HepG2 (cell line): ENCODE results near the gene VPS18. TPM values are rescaled to one million over a fixed set of nuclear protein-coding genes. Genes with fewer than 3 reads are reported as not detected.

Source experiments
- ATF3 ChIP-seq: sonication (generic); formaldehyde crosslinking; IDR thresholded peaks from 2 replicates; pipeline ENCODE4 v1.4.0; 2020; ENCODE audit warnings: missing genetic modification reagents
- ELF4 ChIP-seq: sonication (generic); formaldehyde crosslinking; IDR thresholded peaks from 2 replicates; pipeline ENCODE4 v1.5.0; 2020; ENCODE audit warnings: missing genetic modification reagents, mild to moderate bottlenecking, moderate library complexity, borderline replicate concordance
- ERF ChIP-seq: IDR thresholded peaks from 2 replicates; pipeline ENCODE4 v1.6.1; 2018; ENCODE audit warnings: missing biosample characterization, missing genetic modification reagents
- ETV5 ChIP-seq: IDR thresholded peaks from 2 replicates; pipeline ENCODE4 v1.6.1; 2018; ENCODE audit warnings: missing biosample characterization, missing genetic modification reagents, inconsistent platforms, borderline replicate concordance
- ETV6 ChIP-seq: sonication (generic); formaldehyde crosslinking; conservative IDR thresholded peaks from 2 replicates; pipeline ENCODE4 v1.4.0; 2020; ENCODE audit warnings: missing genetic modification reagents
- FOXO1 ChIP-seq: sonication (generic); formaldehyde crosslinking; IDR thresholded peaks from 2 replicates; pipeline ENCODE4 v1.4.0; 2020; ENCODE audit warnings: missing genetic modification reagents
- FOXP4 ChIP-seq: sonication (generic); formaldehyde crosslinking; IDR thresholded peaks from 2 replicates; pipeline ENCODE4 v1.4.0; 2020; ENCODE audit warnings: missing genetic modification reagents
- JUNB ChIP-seq: sonication (generic); formaldehyde crosslinking; IDR thresholded peaks from 2 replicates; pipeline ENCODE4 v1.8.0; 2022; ENCODE audit warnings: missing genetic modification reagents, mild to moderate bottlenecking, borderline replicate concordance
- MTA1 ChIP-seq: sonication (generic); formaldehyde crosslinking; IDR thresholded peaks from 2 replicates; pipeline ENCODE4 v1.4.0; 2020; ENCODE audit warnings: missing genetic modification reagents, mild to moderate bottlenecking, borderline replicate concordance
- MYPOP ChIP-seq: sonication (generic); formaldehyde crosslinking; IDR thresholded peaks from 2 replicates; pipeline ENCODE4 v1.8.1; 2023; ENCODE audit warnings: mild to moderate bottlenecking, moderate library complexity, missing genetic modification reagents
- PAWR ChIP-seq: sonication (generic); formaldehyde crosslinking; IDR thresholded peaks from 2 replicates; pipeline ENCODE4 v1.4.0; 2020; ENCODE audit warnings: missing genetic modification reagents, mild to moderate bottlenecking, borderline replicate concordance
- PHF21A ChIP-seq: sonication (generic); formaldehyde crosslinking; IDR thresholded peaks from 2 replicates; pipeline ENCODE4 v1.5.0; 2020; ENCODE audit warnings: mild to moderate bottlenecking, missing genetic modification reagents
- PITX1 ChIP-seq: sonication (generic); formaldehyde crosslinking; IDR thresholded peaks from 2 replicates; pipeline ENCODE4 v1.5.1; 2020; ENCODE audit warnings: mild to moderate bottlenecking, missing genetic modification reagents
- RXRB ChIP-seq: IDR thresholded peaks from 2 replicates; pipeline ENCODE4 v1.6.1; 2016; ENCODE audit warnings: borderline replicate concordance, missing genetic modification reagents, missing compliant biosample characterization
- SMYD3 ChIP-seq: sonication (generic); formaldehyde crosslinking; IDR thresholded peaks from 2 replicates; pipeline ENCODE4 v1.8.1; 2023; ENCODE audit warnings: mild to moderate bottlenecking, missing genetic modification reagents
- TEAD3 ChIP-seq: optimal IDR thresholded peaks from 2 replicates; pipeline ENCODE3; 2016; ENCODE audit warnings: borderline replicate concordance
- ZMYM2 ChIP-seq: sonication (generic); formaldehyde crosslinking; IDR thresholded peaks from 2 replicates; pipeline ENCODE4 v1.8.0; 2022; ENCODE audit warnings: mild to moderate bottlenecking, missing genetic modification reagents
- ZNF143 ChIP-seq: sonication (generic); formaldehyde crosslinking; IDR thresholded peaks from 2 replicates; pipeline ENCODE4 v1.4.0; 2020; ENCODE audit warnings: missing genetic modification reagents
- ZNF253 ChIP-seq: sonication (generic); formaldehyde crosslinking; IDR thresholded peaks from 2 replicates; pipeline ENCODE4 v1.8.0; 2022; ENCODE audit warnings: mild to moderate bottlenecking, missing genetic modification reagents, borderline replicate concordance
- ZNF558 ChIP-seq: sonication (generic); formaldehyde crosslinking; IDR thresholded peaks from 2 replicates; pipeline ENCODE4 v1.9.0; 2022; ENCODE audit warnings: mild to moderate bottlenecking, missing genetic modification reagents, borderline replicate concordance
- ZNF563 ChIP-seq: sonication (generic); formaldehyde crosslinking; IDR thresholded peaks from 2 replicates; pipeline ENCODE4 v1.8.0; 2022; ENCODE audit warnings: mild to moderate bottlenecking, moderate library complexity, missing genetic modification reagents
- ZNF7 ChIP-seq: IDR thresholded peaks from 2 replicates; pipeline ENCODE4 v1.6.1; 2016; ENCODE audit warnings: missing biosample characterization, missing genetic modification reagents
- ZNF747 ChIP-seq: sonication (generic); formaldehyde crosslinking; IDR thresholded peaks from 2 replicates; pipeline ENCODE4 v1.8.1; 2023; ENCODE audit warnings: missing genetic modification reagents, mild to moderate bottlenecking, borderline replicate concordance
- polyA plus RNA-seq, 8 experiments: library from polyadenylated mRNA; depleted of rRNA in 3 of 8; stranded (reverse) in 7 of 8; unstranded in 1 of 8; fragments of >200 nt; fragmentation: Illumina TruSeq in 4 of 8; extraction: Trizol in 4 of 8; gene quantifications; 2 replicates each; pipeline versions ENCODE4 v1.2.1 to v1.2.3, GENCODE V29; 2011 to 2016; ENCODE audit warnings: low read depth in 4 of 8, missing spikeins in 1 of 8, mixed read lengths in 1 of 8; ENCODE audit not compliant: insufficient read depth in 1 of 8
- total RNA-seq, 5 experiments: library from RNA; depleted of rRNA; stranded (reverse); fragments of >200 nt; fragmentation: Illumina TruSeq; extraction: Trizol; gene quantifications; 2 replicates each; pipeline ENCODE4 v1.2.3, GENCODE V29; 2016; ENCODE audit warnings: low read depth in 1 of 5
- TF ChIP-seq, protein P1 (sequence below): sonication (generic); formaldehyde crosslinking; IDR thresholded peaks from 2 replicates; pipeline ENCODE4 v1.5.0; 2020; ENCODE audit warnings: missing genetic modification reagents, mild to moderate bottlenecking, borderline replicate concordance
- TF ChIP-seq, protein P2 (sequence below): sonication (generic); formaldehyde crosslinking; IDR thresholded peaks from 2 replicates; pipeline ENCODE4 v1.4.0; 2020; ENCODE audit warnings: missing genetic modification reagents; ENCODE audit errors: not compliant biosample characterization

Gene VPS18
- total and polyA plus RNA-seq, 2 of the 13 experiments (the other 11 are each of a cell fraction or from before 2014, with no cell fraction given), result 5.8 to 17.0 TPM

- TF ChIP-seq, protein P1, sequence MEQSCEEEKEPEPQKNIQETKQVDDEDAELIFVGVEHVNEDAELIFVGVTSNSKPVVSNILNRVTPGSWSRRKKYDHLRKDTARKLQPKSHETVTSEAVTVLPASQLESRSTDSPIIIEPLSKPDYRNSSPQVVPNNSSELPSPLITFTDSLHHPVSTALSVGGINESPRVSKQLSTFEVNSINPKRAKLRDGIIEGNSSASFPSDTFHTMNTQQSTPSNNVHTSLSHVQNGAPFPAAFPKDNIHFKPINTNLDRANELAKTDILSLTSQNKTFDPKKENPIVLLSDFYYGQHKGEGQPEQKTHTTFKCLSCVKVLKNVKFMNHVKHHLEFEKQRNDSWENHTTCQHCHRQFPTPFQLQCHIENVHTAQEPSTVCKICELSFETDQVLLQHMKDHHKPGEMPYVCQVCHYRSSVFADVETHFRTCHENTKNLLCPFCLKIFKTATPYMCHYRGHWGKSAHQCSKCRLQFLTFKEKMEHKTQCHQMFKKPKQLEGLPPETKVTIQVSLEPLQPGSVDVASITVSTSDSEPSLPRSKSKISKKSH, result no peak
- TF ChIP-seq PHF21A (CRISPR knock-in tag) (0 out of 2 replicates have a peak, but pooled peaks have one; percentile 43), ZMYM2 (CRISPR knock-in tag) (no peak), ZNF558 (CRISPR knock-in tag) (no peak), ETV6 (no peak), FOXO1 (CRISPR knock-in tag) (peak; percentile 41; the same call in 1 of the 2 replicates), SMYD3 (CRISPR knock-in tag) (no peak), ZNF563 (CRISPR knock-in tag) (no peak), MYPOP (no peak), JUNB (peak; percentile 95), PAWR (CRISPR knock-in tag) (no peak), ZNF7 (CRISPR knock-in tag) (no peak), RXRB (0 out of 2 replicates have a peak, but pooled peaks have one; percentile 23), ZNF253 (CRISPR knock-in tag) (0 out of 2 replicates have a peak, but pooled peaks have one; percentile 22), ELF4 (CRISPR knock-in tag) (no peak), ERF (CRISPR knock-in tag) (no peak), ETV5 (CRISPR knock-in tag) (peak; percentile 6; the same call in 1 of the 2 replicates), MTA1 (CRISPR knock-in tag) (0 out of 2 replicates have a peak, but pooled peaks have one; percentile 20), TEAD3 (CRISPR knock-in tag) (peak; percentile 97), FOXP4 (peak; percentile 51; the same call in 1 of the 2 replicates), PITX1 (CRISPR knock-in tag) (no peak), ZNF143 (no peak), ZNF747 (CRISPR knock-in tag) (no peak), ATF3 (CRISPR knock-in tag) (peak; percentile 95)
- TF ChIP-seq, protein P2, sequence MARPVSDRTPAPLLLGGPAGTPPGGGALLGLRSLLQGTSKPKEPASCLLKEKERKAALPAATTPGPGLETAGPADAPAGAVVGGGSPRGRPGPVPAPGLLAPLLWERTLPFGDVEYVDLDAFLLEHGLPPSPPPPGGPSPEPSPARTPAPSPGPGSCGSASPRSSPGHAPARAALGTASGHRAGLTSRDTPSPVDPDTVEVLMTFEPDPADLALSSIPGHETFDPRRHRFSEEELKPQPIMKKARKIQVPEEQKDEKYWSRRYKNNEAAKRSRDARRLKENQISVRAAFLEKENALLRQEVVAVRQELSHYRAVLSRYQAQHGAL, result no peak
Observed at GRCh38 chr15:40845511-40846284, 48.6 kb upstream of the VPS18 start (continued).
